SHP77 treated with DMSO at 0.1 percent for 48 hours (cell line): ENCODE measurements around the gene BPIFA3.

Experiments used
- DNase-seq: peaks from one replicate; lab custom pipeline; 2025; lab: John Stamatoyannopoulos, UW

The BPIFA3 gene

DNA sequence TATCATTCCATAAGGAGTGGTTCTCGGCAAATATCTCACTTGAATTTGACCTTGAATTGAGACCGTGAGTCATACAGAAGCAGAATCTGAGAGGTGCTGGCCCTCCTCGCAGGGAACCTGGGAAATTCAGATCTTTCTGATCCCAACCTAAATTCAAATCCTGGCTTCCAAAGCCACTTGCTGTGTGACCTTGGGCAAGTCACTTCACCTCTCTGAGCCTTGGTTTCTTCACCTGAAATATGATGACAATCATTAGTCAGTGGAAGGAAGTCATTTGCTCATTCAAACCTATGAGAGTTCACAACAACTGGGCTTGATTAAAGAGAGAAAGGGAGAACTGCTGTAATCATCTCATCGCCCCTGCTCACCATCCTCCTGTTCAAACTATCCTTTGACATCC is 7.2 kb downstream of the BPIFA3 start:
- DNase-seq = no peak

DNA sequence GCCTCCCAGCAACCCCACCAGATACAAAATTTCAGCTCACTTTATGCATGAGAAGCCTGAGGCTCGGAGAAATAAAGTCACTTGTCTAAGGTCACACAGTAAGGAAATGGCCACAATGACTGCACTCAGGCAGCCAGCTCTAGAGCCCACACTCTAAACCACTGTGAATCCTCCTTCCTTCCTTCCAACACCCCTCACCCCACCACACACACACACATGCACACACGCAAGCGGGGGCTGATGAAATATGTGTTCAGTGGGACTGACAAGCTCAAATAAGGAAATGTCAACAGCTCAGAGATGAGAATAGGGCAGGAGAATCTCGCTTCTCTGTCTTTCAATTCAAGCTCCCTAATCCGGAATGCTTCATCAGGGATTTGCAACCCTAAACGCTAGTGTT is 12.7 kb downstream of the BPIFA3 start:
- no peak for DNase-seq

DNA sequence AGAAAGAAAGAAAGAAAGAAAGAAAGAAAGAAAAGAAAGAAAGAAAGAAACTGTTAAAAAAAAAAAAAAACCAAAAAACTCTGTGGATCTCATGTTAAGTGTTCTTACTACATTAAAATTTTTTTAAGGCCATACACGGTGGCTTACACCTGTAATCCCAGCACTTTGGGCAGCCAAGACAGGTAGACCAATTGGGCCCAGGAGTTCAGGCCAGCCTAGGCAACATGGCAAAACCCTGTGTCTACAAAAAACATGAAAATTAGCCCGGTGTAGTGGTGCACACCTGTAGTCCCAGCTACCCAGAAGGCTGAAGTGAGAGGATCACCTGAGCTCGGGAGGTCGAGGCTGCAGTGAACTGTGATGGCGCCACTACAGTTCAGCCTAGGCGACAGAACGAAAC is 14.1 kb downstream of the BPIFA3 start:
- no peak for DNase-seq

DNA sequence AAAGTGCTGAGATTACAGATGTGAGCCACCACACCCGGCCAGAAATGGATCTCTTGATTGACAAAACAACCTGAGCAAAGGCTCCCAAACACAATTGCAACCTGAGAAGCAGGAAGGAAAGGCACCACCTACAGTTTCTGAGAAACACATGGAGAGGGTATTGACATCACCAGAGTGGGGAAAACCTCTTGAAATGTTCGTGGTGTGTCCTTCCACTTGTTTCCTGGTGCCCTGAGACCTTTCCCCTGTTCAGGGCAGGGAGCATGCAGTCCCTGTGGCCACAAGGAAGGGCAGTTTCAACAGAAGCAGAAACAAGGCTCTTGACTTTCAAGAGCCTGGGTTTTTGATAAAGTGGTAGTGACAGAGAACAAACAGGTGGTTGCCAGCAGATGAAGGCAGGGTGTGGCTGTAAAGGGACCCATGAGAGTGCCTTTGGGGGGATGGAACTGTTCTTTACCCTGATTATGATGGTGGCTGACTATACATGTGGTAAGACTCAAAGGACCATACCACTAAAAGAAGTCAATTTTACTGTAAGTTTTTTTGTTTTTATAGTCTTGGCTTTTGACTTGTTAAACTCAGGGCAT is 15.4 kb downstream of the BPIFA3 start:
- DNase-seq = no peak

DNA sequence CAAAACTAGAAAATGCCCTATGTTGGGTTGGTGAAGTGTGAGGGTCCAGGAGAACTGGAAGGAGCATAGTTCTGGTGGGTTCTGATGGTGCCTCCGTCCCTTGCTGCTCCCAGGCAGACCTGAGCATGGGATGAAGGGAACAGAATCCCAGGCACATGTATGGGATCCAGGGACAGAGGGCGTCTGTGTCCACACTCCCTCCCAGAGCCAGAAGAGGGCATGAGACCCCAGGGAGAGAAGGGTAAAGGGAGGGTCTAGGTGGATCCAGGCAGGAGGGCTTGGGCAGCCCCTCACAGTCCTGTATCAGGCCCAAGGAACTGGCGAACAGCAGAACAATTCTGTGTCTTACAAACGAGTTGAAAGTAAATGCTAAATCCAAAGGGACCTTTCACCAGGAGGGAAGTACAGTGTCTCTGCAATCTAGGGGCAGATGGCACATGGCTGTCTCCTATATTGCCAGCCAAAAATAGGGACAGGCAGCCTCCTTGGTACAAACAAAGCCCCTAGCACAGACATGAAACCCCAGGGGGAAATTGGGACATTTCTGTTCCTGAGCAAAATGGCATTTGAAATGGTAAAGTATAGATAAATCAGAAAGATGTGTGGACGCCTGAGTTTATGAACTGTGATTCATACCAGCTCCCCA is 16.1 kb downstream of the BPIFA3 start:
- DNase-seq = no peak

DNA sequence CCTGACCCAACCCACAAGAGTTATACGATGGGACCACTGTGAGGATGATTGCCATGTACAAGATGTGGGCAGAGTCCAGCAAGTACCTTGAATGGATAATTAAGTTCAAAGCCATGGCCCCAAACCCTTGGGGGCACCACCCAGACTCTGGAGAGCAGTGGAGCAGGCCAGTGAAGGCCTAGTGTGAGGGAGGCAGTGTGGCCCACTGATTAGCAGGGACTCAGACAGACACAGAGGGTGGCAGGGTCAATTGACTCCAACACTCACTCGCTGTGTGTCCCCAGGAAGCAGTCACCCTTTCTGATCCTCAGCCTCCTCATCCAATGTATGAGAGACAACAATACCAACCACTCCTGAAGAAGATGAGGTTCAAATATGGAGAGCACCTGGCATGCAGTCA is 16.9 kb downstream of the BPIFA3 start:
- DNase-seq = no peak

DNA sequence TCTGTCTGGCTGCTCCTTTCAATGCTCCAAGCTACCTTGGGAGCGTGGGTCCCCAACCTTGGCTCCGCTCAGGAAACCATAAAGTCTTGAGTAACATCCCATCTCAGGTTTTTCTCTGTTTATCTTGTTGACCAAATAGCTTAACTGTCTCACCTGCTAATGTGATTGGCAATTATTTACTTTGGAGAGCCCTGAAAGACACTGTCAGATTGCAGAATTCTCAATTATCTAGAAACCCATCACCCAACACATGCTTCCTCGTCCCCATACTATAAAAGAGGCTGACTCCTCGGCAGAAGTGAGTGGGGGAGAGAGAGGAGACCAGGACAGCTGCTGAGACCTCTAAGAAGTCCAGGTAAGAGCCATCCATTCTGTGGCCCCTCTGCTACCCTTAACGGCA is 18.5 kb downstream of the BPIFA3 start, which contains the start of gene BPIFA1:
TSS of gene BPIFA1 (plus strand) at position 301 of the 400 bp plus-strand sequence. CDS start 1,716 bp downstream, outside the sequence.
- no peak for DNase-seq

DNA sequence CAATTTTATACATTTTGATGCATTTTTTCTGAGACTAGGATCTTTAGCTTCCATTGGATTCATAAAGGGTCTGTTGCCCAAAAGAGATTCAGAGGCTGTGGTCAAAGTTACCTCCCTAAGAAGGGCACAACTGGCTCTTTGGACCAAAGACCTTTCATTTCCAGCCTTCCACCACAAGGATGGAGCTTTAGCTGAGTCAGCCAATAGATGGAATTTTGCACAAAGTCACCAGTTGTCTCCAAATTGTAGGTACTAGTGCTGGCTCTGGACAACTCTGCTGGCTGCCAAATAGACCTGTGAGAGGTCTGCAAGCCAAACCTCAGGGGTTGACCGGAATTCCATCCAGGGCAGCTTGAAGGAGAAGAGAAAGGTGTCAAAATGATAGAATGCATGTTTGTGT is 19.2 kb downstream of the BPIFA3 start:
- DNase-seq = no peak

DNA sequence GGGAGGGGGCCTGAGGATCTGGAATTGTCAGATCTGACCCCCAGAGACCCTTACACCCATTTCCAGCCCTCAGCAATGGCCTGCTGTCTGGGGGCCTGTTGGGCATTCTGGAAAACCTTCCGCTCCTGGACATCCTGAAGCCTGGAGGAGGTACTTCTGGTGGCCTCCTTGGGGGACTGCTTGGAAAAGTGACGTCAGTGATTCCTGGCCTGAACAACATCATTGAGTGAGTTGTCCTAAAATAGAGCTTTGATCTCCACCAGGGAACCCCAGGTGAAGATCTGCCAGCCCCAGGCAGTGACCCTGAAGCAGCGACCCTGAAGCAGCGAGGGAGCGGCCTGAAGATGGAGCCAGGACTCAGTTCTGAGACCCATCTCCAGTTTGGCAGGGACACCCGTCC is 20.8 kb downstream of the BPIFA3 start:
- no peak for DNase-seq

DNA sequence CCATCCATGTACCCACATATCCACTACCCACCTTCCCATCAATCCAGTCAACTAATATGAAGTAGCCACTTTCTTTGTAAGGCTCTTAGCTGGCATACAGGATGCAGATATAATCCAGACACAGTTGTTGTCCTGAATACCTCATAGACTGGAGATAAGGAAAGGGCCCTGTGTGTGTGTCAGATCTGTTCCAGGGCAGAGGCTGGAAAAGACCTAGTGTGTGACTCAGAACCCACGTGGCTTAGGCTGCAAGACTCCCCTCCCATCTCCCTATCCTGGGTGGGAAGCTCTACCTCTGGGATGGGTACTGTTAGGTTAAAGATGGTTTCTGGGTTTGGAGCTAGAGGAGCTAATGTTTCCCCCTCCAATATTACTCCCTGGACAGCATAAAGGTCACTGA is 22.3 kb downstream of the BPIFA3 start:
- no peak for DNase-seq

DNA sequence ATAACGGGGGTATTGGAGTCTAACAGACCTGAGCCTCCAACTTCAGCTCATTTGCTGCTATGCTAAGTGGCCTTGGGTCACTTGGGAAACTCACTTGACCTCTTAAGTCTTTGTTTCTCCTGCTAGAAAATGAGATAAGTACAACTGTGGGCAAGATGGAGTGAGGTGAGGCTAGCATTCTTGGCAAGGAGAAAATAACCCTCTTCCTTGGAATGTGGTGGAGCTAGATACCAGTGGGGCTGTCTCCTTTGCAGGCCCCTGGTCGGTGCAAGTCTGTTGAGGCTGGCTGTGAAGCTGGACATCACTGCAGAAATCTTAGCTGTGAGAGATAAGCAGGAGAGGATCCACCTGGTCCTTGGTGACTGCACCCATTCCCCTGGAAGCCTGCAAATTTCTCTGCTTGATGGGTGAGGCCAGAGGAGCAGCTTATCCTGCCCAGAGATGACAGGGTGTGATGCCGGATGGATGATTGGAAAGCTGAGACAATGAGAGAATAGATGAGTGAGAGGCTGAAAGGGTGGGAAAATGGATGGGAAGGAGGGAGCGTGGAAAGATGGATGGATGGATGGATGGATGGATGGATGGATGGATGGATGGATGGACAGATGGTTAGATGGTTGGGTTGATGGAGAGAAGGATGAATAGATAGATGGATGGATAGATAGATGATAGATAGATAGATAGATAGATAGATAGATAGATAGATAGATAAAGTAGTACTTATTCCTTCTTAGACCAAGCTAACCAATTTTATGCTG is 23.0 kb downstream of the BPIFA3 start:
- DNase-seq = no peak

DNA sequence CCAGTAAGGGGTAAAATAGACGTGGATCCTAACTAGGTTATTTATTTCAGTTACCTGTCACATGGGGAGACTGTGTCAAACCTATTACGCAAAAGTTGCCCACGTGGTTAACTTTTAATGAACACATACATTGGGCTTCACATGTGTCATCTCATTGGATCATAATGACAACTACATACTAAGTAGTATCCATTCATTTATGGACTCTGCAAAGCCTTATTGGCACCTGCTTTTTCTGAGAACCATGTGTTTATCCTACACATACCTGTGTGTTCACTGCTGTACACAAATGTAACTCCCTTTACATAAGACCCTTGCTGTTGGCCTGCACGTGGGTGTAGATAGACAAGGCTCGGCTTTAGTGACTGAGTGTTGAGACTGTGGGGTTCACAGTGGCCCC is 23.8 kb downstream of the BPIFA3 start:
- DNase-seq = no peak

DNA sequence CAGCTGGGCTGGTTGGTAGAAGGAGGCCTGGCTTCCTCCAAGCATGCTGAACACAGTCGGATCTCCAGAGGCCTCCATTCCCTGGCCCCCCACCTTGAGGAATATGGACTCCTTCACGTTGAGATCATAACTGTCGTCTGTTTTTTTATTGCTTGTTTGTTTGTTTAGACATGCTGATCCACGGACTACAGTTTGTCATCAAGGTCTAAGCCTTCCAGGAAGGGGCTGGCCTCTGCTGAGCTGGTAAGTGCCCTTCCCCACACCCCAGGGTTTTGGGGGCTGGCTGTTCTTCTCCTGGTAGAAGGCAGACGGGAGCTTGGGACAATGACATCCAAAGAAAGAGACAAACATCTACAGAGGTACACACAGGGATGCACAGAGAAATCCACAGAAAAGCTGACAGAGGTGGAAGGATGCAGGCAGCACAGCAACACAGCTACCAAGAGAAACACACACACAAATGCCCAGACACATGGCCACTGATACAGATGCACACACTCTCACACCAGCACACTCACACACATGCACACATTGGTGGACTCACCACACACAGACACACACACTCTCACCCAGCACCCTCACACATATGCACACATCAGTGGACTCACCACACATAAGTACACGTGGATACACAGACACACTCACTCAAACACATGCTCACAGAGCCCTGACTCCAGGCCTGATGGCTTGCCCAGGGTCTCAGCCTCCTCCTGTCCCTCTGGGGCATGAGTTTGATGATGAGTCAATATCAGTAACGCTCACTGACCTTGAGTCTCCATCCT is 25.4 kb downstream of the BPIFA3 start:
- DNase-seq = no peak

DNA sequence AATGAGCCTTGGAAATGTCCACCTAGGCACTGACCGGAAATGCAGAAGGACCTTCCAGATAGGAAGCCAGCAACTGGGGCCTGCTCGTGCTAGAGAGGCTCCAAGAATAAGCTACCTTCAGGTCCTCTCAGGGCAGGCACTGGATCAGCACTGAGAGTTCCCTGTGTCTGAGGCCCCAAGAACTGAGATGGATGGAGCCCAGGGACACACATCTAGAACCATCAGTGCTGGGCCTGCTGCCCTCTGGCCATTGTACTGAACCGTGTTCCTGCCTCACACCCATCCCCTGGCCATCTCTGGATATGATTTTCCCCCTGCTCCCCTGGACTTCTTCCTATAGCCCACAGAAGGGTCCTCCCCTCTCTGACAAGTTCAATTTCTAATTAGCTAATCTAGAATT is 28.9 kb downstream of the BPIFA3 start:
- no peak for DNase-seq

DNA sequence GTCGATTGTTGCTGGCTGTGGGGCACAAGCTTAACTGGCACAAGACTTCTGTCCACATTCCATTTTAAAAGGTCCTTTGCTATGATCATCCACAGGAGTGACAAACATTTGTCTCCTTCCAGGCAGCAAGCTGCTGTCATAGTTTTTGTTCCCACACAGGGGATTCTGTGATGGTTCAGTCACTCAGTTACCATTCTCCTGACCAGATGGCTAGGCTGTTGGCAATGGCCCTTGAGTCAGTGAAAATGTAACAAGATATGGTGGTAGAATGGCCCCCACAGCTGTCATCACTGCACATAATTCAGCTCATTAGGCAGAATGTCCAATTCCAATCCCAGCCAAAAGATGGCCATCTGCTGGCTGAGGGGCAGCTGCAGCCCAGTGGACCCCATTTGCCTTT is 32.3 kb downstream of the BPIFA3 start:
- DNase-seq = no peak

DNA sequence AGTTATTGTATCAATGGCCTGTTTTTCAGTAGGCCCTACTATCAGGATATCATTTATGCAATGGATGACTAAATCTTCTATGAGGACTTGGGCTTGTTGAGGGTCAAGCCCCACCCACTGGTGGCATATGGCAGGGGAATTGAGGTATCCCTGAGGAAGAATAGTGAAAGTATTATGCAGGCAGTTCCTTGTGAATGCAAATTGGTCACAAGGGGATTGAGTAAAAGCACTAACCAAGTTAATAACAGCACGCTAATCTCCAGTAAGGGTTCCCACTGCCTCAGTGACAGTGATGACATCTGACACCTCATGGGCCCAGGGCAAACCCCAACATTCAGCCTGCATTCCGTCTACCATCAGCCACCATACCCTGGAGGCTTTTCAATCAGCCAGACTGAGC is 33.5 kb downstream of the BPIFA3 start:
- DNase-seq = no peak

DNA sequence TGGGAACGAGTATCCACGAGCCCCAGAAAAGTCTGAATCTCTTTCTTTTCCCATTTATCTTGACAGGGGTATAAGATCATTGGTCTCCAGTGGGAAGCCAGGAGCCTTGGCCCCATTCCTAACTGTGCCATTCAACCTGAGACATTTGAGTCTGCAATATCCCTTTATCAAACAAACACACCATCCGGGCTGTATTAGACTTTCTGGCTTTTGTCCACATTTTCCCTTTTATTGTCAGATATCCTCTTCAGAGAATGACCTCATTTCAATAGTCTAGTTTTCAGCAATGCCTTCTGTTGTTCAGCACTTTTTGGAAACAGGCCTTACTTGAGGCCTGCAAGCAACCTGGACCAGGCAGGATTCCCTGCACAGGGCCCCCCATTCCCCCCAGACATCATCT is 34.3 kb downstream of the BPIFA3 start:
- DNase-seq = no peak

DNA sequence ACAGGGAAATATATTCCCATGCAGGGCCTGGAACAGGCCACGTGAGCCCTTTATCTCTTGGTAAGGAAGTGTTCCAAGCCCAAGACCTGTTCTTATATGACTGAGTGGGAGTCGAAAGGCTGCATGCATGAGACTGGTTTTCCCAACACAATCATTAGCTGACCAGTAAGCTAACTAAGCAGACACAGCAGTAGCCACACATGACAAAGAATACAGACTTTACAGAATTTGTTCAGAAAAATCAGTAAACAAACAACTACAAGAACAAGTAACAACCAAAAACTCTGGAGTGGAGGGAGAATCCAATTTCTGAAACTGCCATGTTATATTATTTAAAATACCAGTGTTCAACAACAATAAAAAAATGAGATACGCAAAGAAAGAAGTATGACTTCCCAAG is 35.3 kb downstream of the BPIFA3 start:
- DNase-seq = no peak

DNA sequence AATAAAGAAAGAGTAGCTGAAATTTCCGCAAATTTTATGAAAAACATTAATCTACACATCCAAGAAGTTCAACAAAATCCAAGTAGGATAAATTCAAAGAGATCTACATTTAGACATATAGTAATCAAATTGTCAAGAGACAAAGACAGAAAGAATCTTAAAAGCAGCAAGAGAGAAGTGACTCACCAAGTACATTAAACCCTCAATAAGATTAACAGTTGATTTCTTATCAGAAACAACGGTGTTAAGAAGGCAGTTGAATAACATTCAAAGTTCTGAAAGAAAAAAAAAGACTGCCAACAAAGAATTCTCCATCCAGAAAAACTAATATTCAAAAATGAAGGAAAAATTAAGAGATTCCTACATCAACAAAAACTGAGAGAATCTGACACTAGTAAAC is 37.9 kb downstream of the BPIFA3 start:
- no peak for DNase-seq

DNA sequence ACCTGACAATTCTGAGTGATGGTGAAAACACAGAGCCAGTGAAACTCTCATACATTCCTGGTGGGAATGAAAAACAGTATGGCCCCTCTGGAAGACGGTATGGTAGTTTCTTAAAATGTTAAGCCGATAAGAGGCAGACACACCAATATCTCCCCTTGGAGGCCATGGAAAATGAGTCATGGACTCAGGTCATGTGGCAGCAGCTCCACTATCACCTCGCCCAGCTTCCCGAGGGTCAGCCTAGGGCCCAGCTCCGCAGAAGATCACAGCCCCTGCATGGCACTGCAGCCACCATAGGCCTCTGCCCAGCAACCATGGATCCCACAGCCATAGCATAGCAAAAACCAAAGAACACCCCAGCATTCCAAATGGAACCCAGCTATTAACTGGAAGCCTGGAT is 40.1 kb downstream of the BPIFA3 start:
- no peak for DNase-seq

DNA sequence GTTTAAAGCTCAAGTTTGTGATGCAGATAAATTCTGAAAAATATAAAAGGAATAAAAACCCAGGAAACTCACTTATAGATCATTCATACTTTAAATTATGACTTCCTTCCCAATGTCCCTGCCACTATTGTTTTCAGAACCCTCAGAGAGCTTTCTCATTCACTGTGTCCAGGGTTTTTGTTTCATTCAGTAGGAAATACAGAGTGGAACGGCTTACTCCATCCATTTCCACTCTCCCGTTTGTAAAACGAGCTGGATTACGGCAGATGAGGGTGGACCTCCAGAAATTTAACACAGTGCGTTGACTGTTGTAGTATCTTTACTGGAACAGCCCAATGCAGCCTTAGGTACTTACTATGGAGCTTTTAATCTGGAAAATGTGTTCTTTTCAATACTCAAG is 42.2 kb downstream of the BPIFA3 start:
- DNase-seq = no peak

DNA sequence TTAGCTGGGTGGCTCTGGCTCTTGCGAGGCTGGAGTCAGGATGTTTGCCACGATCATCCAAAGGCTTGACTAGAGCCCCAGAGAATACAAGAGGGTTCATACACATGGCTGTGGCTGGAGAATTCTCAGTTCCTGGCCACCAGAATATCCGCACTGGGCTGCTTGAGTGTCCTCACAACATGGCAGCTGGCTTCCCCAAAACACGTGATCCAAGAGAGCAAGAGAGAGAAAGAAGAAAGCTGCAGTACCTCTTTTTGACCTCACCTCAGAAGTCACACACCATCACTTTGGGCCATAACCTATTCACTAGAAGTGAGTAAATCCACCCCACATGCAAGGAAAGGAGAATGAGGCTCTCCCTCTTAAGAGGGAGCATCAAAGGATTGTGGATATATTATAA is 44.3 kb downstream of the BPIFA3 start:
- DNase-seq = no peak

DNA sequence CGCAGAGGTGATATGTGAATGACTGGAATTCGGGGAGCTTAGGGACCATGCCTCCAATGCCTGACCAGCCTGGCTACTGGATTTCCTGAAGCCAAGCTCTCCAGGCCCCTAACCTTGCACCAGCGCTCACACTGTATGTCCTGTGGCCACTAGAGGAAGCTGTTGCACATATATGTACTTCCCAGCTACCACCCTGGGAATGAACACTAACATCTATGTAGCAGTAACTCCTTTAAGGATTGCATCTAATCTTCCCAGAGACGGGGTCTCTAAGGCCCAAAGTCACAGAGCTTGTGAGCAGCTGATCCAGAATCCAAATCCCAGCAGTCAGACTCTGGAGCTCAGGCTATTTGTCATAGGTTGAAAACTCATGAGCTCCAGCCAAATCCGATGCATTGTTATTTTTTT is 45.5 kb downstream of the BPIFA3 start:
- peak; percentile 17 for DNase-seq
